Naive B cell (primary cell): ENCODE data around the gene ITPA. TPM values are rescaled to one million over a fixed set of nuclear protein-coding genes. Genes with fewer than 3 reads are reported as not detected.

Source experiments
- ATAC-seq, 2 donors: fragments of 150-1000 bp; cut with Tn5 transposase; 2 replicates each; pipeline ENCODE4 v1.10.0; 2021; ENCODE audit warnings: low read depth in 2 of 2, mild to moderate bottlenecking in 2 of 2, moderate library complexity in 2 of 2
- DNase-seq: peaks from one replicate; pipeline ENCODE4 v3.0.0; 2022
- H3K27ac Mint-ChIP-seq, 6 donors: one replicate each; pipeline ENCODE4 v1.8.0; 2020 to 2022; ENCODE audit warnings: mild to moderate bottlenecking in 6 of 6, mixed read lengths in 6 of 6, moderate library complexity in 5 of 6, inconsistent platforms in 2 of 6
- H3K27me3 Mint-ChIP-seq, 3 donors: one replicate each; pipeline ENCODE4 v1.8.0; 2021 to 2022; ENCODE audit warnings: mixed read lengths in 3 of 3, mild to moderate bottlenecking in 1 of 3
- H3K36me3 Mint-ChIP-seq, 2 donors: one replicate each; pipeline ENCODE4 v1.8.0; 2020 to 2022; ENCODE audit warnings: mixed read lengths in 2 of 2, inconsistent platforms in 1 of 2, mild to moderate bottlenecking in 1 of 2
- H3K4me1 Mint-ChIP-seq, 3 donors: one replicate each; pipeline ENCODE4 v1.8.0; 2020 to 2022; ENCODE audit warnings: mixed read lengths in 3 of 3, inconsistent platforms in 1 of 3, mild to moderate bottlenecking in 1 of 3, moderate library complexity in 1 of 3
- H3K4me3 Mint-ChIP-seq, 8 donors: one replicate each; pipeline ENCODE4 v1.8.0; 2020 to 2022; ENCODE audit warnings: mild to moderate bottlenecking in 8 of 8, mixed read lengths in 8 of 8, moderate library complexity in 8 of 8, inconsistent platforms in 2 of 8
- H3K9me3 Mint-ChIP-seq, 7 donors: one replicate each; pipeline ENCODE4 v1.8.0; 2020 to 2022; ENCODE audit warnings: mixed read lengths in 7 of 7, mild to moderate bottlenecking in 5 of 7, inconsistent platforms in 2 of 7, moderate library complexity in 1 of 7
- polyA plus RNA-seq, 6 donors: library from polyadenylated mRNA; unstranded; fragments of 300-500 nt; fragmentation: Illumina TruSeq; gene quantifications; one replicate each; pipeline ENCODE4 v1.2.3, GENCODE V29; 2021; ENCODE audit warnings: low read depth in 6 of 6

The ITPA gene
- polyA plus RNA-seq, 6 donors from 2014 or later = 49.1 to 89.5 (median 75.0) TPM

DNA sequence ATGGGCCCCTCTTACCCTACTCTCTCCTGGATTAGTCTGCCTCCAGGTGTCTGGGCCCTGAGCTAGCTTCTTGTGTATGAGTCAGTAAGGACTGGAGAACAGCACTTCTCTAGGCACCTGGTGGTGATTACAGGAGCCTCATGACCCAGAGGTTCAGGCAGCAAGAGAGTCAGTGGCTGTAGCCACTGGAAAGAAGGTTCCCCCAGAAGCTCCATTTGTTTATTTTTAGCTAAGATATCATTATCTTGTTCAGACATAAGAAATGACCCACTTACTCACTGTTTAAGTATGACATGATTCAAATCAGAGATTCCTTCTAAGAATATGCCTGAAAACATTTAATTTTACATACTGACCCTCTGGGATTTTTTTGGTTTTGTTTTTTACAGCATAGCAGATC lies 53.3 kb downstream of the ITPA start:
- Mint-ChIP-seq H3K9me3 (no peaks in the 10 kb centered on the region), H3K4me1 (no peaks in the 10 kb centered on the region), H3K27me3 (no peaks in the 10 kb centered on the region), H3K4me3 (no peak overlapping the region), H3K27ac (no peak overlapping the region), H3K36me3 (peaks cover 0 to 38% of the 10 kb centered on the region in 2 donors)
- no peak for ATAC-seq
- no peak for DNase-seq

- ATAC-seq = no peak
- Mint-ChIP-seq H3K27ac (no peak overlapping the region), H3K4me3 (no peak overlapping the region), H3K9me3 (no peaks in the 10 kb centered on the region), H3K27me3 (no peaks in the 10 kb centered on the region), H3K36me3 (peaks cover 0 to 5% of the 10 kb centered on the region in 2 donors), H3K4me1 (no peaks in the 10 kb centered on the region)
- DNase-seq = no peak
Measured at GRCh38 chr20:3270051-3270450, 60.8 kb downstream of the ITPA start.

- Mint-ChIP-seq H3K27ac (no peak overlapping the region), H3K36me3 (peaks cover 0 to 4% of the 10 kb centered on the region in 2 donors), H3K9me3 (no peaks in the 10 kb centered on the region), H3K4me3 (no peak overlapping the region), H3K4me1 (no peaks in the 10 kb centered on the region), H3K27me3 (no peaks in the 10 kb centered on the region)
- ATAC-seq = no peak
- DNase-seq = no peak
Measured at GRCh38 chr20:3273371-3273770, 64.1 kb downstream of the ITPA start.

Other genes starting within 250 kb of the ITPA start
- not detected for gene GNRH2, start 165.9 kb upstream of the ITPA start, polyA plus RNA-seq
- gene MRPS26, start 163.4 kb upstream of the ITPA start, polyA plus RNA-seq = 10 to 100 TPM; 64.0 to 94.6 (median 79.8) TPM
- 1 to 10 TPM in 3 of 6 donors, under 1 TPM in 1, not detected in 2; 0.79 to 1.5 (median 1.2) TPM for gene OXT, start 137.9 kb upstream of the ITPA start, polyA plus RNA-seq
- gene AVP, start 124.8 kb upstream of the ITPA start, polyA plus RNA-seq = not detected
- 10 to 100 TPM; 10.8 to 22.6 (median 16.8) TPM for gene FASTKD5, start 49.6 kb upstream of the ITPA start, polyA plus RNA-seq
- gene UBOX5, start 49.6 kb upstream of the ITPA start, polyA plus RNA-seq = 1 to 10 TPM; 4.0 to 7.6 (median 4.9) TPM
- gene LZTS3, start 35.9 kb upstream of the ITPA start, polyA plus RNA-seq = 1 to 10 TPM in 2 of 6 donors, under 1 TPM in 4; 0.19 to 1.4 (median 0.56) TPM
- 10 to 100 TPM; 33.3 to 51.0 (median 38.3) TPM for gene DDRGK1, start 4.8 kb upstream of the ITPA start, polyA plus RNA-seq
- under 1 TPM in 1 of 6 donors, not detected in 5; 0.17 TPM for gene SLC4A11, start 29.7 kb downstream of the ITPA start, polyA plus RNA-seq
- 1 to 10 TPM; 1.2 to 3.0 (median 1.4) TPM for gene DNAAF9, start 198.2 kb downstream of the ITPA start, polyA plus RNA-seq